VCaP (cell line): ENCODE measurements around the gene ARFIP1.

Experiments
- H3K27ac ChIP-seq: fragments of 450-650 bp; 2 replicates; pipeline ENCODE4 v1.5.1; 2017
- CTCF ChIP-seq: fragments of 450-650 bp; conservative IDR thresholded peaks from 2 replicates; pipeline ENCODE4 v1.5.1; 2017; ENCODE audit warnings: mild to moderate bottlenecking, moderate library complexity

Gene ARFIP1, protein sequence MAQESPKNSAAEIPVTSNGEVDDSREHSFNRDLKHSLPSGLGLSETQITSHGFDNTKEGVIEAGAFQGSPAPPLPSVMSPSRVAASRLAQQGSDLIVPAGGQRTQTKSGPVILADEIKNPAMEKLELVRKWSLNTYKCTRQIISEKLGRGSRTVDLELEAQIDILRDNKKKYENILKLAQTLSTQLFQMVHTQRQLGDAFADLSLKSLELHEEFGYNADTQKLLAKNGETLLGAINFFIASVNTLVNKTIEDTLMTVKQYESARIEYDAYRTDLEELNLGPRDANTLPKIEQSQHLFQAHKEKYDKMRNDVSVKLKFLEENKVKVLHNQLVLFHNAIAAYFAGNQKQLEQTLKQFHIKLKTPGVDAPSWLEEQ

DNA sequence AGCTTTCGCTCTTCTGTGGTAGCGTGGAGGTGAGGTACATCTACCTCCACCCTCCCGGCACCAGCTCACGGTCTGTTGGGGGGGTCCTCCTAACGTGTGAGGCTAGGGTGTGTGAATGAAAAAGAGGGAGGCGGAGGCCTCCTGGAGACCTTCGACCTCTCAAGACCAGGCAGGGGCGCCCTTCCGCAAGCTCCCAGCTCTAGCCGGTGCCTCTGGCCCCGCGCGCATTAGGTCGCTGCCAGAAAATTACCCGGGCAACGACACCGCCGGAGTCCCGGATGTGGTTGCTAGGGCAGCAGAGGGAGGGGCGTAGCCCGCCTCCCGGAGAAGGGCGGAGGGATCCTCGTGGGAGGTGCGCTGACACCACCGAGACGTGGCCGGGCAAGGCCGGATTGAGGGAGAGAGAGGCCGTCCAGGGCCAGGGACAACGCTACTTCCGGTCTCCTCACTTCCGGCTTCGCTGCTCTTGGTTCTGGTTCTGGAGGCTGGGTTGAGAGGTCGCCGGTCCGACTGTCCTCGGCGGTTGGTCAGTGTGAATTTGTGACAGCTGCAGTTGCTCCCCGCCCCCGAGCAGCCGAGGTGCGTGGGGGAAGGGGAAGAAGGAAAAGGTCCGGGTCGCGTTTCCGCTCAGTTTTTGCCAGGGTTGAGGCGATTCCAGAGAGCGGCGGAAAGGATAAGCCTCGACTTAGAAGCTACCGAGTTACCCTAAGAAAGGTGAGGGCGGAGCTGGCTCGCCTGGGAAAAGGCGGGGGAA is at the start of gene ARFIP1, which contains the start of gene TIGD4:
Gene ARFIP1 (plus strand): TSS at position 442 of the 754 bp plus-strand sequence. CDS start 49,680 bp downstream, outside the sequence.
Gene TIGD4 (minus strand): TSS at position 218 of the 754 bp plus-strand sequence. CDS start 8,726 bp downstream, outside the sequence.
- H3K27ac ChIP-seq: peak within 1 kb of the TSS; percentile 87
- peak; percentile 44; the same call in 1 of the 2 replicates for TF ChIP-seq CTCF

- TF ChIP-seq CTCF: no peak
- no peak overlapping the region for H3K27ac ChIP-seq
Measured at GRCh38 chr4:152731997-152732396, 47.8 kb upstream of the ARFIP1 start.

DNA sequence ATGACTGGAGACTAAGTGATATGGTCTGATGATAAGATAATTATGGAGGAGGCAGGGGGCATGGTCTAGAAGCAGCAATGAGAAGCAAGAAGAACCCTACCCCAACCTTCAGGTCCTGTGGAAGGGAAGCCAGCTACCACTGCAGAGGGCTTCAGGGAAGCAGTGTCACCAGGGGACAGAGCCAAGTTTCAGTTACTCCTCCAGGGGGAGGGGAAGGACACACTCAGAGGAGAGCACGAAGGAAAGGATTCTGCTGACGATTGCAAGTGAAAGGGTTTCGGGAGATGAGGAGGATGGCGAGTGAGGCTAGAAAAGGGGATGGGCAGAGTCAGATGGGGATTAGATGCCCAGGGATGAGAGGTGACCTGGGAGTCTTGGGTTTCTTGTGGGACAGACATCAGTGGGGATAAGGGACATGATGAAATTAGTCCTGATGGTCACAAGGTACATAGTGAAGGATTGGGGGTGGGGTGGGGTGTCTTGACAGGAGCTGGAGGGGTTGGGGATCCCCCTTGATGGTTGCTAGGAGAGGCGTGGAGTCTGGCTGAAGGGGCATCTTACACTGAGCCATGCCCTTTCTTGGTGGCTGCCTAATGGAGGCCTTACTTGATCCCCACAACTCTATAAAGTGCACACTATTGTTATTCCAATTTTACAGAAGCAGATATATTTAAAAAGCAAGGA is 45.6 kb upstream of the ARFIP1 start:
- no peak overlapping the region for H3K27ac ChIP-seq
- TF ChIP-seq CTCF: no peak

DNA sequence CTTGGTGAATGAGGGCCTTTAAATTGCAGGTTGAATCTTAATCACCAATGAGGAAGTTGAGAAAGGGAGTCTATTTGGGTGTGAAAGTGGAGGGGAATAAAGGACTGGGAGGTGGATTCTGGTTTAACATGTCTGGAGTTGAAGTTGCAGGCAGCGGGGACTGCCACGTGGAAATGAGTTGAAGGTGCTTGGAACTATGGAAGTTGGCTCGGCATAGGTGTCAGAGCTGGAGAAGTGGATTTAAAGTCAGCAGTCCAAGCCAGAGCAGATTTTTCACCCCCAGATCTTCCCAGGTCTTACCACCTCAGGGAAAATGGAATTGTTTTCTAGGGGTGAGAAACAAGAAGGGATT is 45.1 kb upstream of the ARFIP1 start:
- TF ChIP-seq CTCF: no peak

GRCh38 chr4:152735396-152735859 is 44.3 kb upstream of the ARFIP1 start:
- peak; percentile 75 for TF ChIP-seq CTCF

More for the DNA sequence above, 45.1 kb upstream of the ARFIP1 start:
- H3K27ac ChIP-seq: no peak overlapping the region

DNA sequence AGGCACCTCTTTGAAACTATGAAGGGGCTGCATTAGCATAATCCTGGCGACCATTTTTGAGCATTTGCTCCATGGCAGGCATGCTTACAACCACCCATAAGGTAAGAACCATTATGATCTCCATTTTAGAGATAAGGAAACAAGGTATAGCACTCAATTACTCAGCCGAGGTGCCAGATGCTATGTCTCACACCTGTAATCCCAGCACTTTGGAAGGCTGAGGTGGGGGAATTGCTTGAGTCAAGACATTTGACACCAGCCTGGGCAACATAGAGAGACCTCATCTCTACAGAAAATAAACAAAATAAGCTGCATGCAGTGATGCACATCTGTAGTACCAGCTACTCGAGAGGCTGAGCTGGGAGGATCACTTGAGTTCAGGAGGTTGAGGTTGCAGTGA is 43.8 kb upstream of the ARFIP1 start:
- H3K27ac ChIP-seq: no peak overlapping the region
- no peak for TF ChIP-seq CTCF

More at GRCh38 chr4:152735396-152735859, 44.3 kb upstream of the ARFIP1 start:
- no peak overlapping the region for H3K27ac ChIP-seq

DNA sequence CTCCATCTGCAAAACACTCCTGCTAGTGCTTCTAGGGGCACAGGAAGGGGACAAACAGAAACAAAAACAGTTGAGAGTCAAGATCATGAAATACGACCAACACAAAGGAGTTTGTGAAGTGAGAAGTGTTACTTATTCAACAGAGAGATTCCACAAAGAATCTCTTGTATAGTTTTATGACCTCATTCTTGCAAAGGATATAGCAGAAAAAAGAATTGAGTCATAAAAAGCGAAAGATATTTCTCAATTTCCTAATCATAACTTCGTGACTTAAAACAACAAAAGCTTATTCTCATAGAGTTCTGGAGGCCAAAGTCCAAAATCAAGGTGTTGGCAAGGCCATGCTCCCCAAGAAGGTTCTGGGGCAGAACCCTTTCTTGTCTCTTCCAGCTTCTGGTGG is 40.9 kb upstream of the ARFIP1 start:
- H3K27ac ChIP-seq: no peak overlapping the region
- no peak for TF ChIP-seq CTCF
